Measurements from ENCODE around the gene MARCHF6.
A peak's percentile ranks its signal among the peaks of the same experiment; 100 is the strongest.
"Not testable (repeated sequence)": the region's sequence is repeated elsewhere in the genome, so short reads cannot be mapped to it uniquely, and the experiment has no call there.

The MARCHF6 gene

DNA sequence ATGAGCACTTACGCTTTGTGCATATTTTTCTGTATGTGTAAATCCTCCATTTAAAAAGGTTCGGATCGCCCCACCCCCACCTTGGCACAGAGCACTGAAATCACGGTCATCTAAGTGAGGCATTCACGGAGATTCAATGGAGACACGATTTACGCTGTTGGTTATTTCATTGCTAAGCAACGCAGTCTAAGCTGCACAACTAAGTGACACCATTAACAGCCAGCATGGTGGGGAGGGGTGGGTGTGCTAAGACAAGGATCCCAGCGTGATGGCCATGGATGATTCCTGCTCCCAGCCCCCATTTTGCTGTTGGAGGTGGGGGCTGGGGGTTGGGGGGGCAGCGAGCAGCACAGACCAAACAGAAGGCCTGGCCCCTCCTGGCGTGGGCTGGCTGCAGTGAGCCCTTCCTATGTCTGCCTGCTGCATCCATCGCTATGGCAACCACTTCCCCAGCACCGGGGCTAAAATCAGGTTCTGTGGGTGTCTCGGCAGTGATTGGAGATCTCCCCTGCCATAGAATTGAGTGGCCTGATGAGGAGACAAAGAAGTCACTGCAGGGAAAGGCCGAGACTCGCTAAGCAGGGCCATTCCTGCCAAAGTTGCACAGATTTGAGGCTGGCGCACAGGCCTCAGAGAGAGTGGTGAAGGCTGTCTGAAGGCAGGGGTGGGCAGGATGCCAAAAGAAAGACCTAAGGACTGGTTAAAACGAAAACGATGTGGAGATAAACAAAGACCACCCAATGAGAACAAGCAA is 14.3 kb upstream of the MARCHF6 start:
- DNase-seq (ENCODE audit: low spot score) = no peak
- TF ChIP-seq, protein P1, sequence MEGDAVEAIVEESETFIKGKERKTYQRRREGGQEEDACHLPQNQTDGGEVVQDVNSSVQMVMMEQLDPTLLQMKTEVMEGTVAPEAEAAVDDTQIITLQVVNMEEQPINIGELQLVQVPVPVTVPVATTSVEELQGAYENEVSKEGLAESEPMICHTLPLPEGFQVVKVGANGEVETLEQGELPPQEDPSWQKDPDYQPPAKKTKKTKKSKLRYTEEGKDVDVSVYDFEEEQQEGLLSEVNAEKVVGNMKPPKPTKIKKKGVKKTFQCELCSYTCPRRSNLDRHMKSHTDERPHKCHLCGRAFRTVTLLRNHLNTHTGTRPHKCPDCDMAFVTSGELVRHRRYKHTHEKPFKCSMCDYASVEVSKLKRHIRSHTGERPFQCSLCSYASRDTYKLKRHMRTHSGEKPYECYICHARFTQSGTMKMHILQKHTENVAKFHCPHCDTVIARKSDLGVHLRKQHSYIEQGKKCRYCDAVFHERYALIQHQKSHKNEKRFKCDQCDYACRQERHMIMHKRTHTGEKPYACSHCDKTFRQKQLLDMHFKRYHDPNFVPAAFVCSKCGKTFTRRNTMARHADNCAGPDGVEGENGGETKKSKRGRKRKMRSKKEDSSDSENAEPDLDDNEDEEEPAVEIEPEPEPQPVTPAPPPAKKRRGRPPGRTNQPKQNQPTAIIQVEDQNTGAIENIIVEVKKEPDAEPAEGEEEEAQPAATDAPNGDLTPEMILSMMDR (IDR thresholded peaks at IDR 0.05) = no peak
- H3K27ac ChIP-seq = no peak overlapping the region
- H3K4me3 ChIP-seq = no peak overlapping the region

DNA sequence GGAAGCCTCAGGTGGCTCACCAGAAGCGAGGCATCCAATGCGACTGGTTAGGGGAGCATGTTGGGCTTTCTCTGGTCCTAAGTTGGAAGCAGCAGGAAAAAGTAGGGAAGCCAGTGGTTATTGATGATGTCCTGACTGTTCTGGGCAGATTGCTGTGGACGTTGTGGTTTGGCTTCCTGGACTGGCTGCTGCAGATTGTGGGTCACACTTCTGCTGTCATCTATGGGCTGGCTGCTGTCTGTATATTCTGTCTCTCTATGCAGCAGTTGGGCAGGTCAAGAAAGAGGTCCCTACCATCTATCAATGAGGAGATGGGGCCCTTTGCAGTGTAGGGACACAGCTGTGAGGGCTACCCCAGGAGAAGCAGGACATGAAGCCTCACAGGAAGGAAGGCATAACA is 13.5 kb upstream of the MARCHF6 start:
- TF ChIP-seq, protein P1 (IDR thresholded peaks at IDR 0.05) = no peak
- no peak overlapping the region for H3K27ac ChIP-seq
- H3K4me3 ChIP-seq = no peak overlapping the region
- DNase-seq (ENCODE audit: low spot score) = no peak

DNA sequence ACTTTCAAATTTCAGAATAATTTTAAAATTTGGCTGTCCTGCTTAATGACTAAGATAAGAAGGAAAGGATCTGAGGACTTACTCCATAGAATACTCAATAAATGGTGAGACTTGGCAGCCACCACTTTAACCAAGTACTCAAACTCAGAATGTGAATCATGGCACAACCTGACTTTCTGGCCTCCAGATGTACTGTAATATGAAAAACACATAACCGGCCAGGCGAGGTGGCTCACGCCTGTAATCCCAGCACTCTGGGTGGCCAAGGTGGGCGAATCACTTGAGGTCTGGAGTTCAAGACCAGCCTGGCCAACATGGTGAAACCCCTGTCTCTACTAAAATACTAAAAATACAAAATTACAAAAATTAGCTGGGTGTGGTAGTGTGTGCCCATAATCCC is 10.0 kb upstream of the MARCHF6 start:
- TF ChIP-seq, protein P1 (IDR thresholded peaks at IDR 0.05) = no peak
- Histone ChIP-seq H3K27ac (no peak overlapping the region), H3K4me3 (no peak overlapping the region)
- DNase-seq (ENCODE audit: low spot score) = no peak

DNA sequence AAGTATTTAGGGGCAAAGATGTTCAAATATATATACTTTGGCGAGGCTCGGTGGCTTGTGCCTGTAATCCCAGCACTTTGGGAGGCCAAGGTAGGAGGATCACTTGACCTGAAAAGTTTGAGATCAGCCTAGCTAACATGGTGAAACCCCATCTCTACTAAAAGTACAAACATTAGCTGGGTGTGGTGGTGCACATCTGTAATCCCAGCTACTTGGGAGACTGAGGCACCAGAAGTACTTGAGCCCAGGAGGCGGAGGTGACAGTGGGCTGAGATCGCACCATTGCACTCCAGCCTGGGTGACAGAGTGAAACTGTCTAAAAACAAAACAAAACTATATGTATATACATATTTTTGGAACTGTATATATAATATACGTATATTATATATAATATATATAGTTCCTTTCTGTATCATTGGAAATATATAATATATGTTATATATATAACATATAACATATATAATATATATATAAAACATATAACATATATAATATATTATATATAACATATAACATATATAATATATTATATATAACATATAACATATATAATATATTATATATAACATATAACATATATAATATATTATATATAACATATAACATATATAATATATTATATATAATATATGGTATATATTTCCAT is 8.9 kb upstream of the MARCHF6 start:
- not testable (repeated sequence) for DNase-seq (ENCODE audit: low spot score); H3K27ac ChIP-seq; H3K4me3 ChIP-seq

DNA sequence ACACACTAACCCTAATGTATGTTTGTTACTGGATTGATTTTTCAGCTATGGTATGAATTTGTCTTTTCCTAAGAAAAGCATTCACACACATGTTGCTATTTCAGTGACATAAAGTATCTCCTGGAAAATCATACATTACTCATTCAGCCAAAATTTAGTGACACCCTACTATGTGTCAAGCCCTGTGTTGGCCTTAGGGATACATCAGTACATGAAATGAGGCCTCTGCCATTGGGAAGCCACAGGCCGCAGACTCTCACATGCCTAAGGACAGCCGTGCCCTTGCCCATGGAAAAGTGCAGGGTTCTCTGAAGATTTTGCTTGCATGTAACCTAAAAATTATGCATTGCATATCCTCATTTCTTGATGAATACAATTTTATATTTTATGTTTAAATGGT is 5.2 kb upstream of the MARCHF6 start:
- DNase-seq (ENCODE audit: low spot score) = no peak

DNA sequence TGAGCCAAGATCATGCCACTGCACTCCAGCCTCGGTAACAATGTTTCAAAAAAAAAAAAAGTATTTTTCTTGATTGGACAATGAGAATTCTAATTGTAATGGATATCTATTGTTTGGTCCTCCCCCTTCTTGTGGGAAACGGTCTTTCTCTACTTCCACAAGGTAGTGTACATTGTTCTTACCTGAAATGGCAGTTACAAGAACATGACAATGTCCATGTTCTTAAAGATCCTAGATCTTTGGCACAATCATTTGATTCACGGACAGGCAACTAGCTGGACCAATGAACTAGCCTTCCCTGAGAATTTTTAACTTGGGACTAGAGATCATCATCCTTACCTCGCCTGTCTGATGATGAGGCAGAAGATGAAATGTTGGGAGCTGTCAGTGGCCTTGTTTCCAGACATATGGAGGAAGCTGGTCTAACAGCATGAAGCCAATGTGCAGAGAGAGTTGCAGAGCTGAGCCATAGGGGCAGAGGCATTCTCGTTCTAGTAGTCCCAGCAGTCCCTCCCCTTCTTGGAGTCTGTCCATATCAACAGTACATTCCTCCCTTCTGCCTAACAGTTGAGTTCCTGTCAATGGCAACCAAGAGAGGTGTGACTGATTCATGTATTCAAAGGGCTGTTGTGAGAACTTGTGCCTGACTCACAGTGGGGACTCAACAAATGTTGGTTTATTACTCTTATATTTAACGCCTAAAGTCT is 2.1 kb upstream of the MARCHF6 start:
- TF ChIP-seq, protein P1 (IDR thresholded peaks at IDR 0.05) = no peak

More for the DNA sequence above, 5.2 kb upstream of the MARCHF6 start:
- Histone ChIP-seq H3K4me3 (no peak overlapping the region), H3K27ac (no peak overlapping the region)
- TF ChIP-seq, protein P1 (IDR thresholded peaks at IDR 0.05) = no peak

DNA sequence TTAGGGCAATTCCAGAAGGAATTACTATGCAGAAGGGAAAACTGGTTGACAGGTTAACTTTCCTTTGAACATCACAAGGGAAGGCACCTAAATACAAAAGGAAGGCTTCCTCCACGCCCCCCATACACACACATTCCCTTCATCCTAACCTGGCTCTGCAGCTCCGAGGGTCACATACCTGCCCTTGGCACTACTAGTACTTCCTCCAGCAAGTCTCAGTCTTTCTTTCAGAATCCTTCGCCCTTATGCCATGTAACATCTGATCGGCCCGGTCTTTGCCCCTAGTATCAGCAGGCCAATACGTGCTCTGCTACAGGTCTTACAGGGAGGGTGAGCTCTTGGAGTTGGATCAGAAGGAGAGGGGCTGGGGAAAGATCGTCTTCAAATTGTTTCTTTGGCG is 1.6 kb upstream of the MARCHF6 start:
- H3K27ac ChIP-seq = peak overlapping the region; percentile 97 to 100
- no peak for DNase-seq (ENCODE audit: low spot score)
- H3K4me3 ChIP-seq = no peak overlapping the region
- TF ChIP-seq, protein P1 (IDR thresholded peaks at IDR 0.05) = no peak

More for the DNA sequence above, 2.1 kb upstream of the MARCHF6 start:
- no peak for DNase-seq (ENCODE audit: low spot score)
- no peak overlapping the region for H3K4me3 ChIP-seq
- no peak overlapping the region for H3K27ac ChIP-seq

Data from coronary artery (tissue), 2 donors.